Inflammatory macrophage treated with lipopolysaccharide for 1 hour (primary cell): ENCODE data around the gene SCGB3A2.
"Not testable (repeated sequence)": the region's sequence is repeated elsewhere in the genome, so short reads cannot be mapped to it uniquely, and the experiment has no call there.

Source experiments
- DNase-seq, 2 donors: peaks; one replicate each; pipeline ENCODE4 v3.0.0-alpha.2; 2020 to 2022

Gene SCGB3A2

DNA sequence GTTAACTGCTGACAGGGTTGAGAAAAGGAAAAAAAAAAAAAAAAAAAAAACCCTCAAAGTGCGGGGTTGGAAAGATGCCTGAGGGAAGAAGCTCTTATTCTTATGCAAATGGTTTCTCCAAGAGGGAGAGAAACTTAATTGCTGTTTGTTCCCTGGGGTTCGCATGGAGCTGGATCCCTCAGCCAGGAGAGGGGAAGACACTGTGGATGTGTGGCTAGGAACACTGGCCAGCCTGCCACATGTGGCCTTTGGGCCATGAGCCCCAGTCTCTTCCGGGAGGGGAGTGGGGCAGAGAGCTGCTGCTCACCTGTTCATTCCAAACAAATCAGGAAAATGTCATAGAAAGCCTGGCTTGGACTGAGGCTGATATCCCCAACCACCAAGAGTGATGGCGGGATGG is 9.4 kb upstream of the SCGB3A2 start:
- DNase-seq = no peak

DNA sequence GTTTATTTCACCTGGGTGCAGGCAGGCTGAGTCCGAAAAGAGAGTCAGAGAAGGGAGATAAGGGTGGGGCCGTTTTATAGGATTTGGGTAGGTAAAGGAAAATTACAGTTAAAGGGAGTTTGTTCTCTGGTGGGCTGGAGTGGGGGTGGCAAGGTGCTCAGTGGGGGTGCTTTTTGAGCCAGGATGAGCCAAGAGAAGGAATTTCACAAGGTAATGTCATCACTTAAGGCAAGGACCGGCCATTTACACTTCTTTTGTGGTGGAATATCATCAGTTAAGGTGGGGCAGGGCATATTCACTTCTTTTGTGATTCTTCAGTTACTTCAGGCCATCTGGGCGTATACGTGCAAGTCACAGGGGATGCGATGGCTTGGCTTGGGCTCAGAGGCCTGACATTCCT is 8.6 kb upstream of the SCGB3A2 start:
- not testable (repeated sequence) for DNase-seq

DNA sequence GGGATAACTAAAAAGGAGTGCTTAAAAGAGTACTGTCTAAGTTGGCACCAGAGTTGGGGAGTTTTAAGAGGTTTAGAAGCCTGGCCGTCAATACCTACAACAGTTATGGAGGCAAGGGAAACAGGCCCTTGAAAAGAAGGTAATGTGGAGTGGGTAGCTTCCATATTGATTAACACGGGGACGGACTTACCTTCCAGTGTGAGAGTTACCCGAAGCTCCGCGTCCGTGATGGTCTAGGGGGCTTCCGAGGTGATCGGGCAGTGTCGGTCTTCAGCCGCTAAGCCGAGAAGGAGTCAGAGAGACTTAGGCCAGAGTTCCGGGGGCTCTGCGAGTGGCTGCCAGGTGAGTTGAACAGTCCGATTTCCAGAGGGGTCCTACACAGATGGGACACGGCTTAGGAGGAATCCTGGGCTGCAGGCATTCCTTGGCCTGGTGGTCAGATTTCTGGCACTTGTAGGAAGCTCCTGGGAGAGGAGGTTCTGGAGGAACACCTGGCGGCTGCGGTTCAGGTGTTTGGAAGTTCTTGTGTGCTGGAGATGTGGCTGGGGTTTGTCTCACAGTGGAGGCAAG is 6.4 kb upstream of the SCGB3A2 start:
- not testable (repeated sequence) for DNase-seq

DNA sequence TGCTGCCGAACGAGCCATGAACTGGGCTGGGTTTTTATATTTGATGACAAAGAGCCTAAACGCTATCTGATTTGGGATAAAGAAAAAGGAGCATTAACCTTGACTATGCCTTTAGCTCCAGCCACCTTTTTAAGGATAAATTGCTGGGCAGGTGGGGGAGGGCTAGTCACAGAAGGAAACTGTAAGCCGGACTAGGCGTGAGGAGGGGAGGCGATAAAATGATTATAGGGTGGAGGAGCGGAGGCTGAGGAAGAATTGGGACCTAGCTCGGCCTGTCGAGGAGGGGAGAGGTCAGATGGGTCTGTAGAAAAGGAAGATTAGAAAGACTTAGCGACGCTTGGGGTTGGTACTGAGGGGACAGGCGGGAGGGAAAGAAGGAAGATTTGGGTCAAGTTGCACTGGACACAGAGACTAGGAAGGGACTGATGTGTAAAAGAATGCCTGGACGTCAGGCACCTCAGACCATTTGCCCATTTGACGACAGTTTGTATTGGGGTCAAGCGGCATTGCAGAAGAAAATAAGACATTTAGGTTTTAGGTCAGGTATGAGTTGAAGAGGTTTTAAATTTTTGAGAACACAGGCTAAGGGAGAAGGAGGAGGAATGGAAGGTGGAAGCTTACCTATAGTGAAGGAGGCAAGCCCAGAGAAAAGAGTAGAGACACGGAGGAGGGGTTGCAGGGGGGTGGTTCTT is 5.6 kb upstream of the SCGB3A2 start:
- not testable (repeated sequence) for DNase-seq

DNA sequence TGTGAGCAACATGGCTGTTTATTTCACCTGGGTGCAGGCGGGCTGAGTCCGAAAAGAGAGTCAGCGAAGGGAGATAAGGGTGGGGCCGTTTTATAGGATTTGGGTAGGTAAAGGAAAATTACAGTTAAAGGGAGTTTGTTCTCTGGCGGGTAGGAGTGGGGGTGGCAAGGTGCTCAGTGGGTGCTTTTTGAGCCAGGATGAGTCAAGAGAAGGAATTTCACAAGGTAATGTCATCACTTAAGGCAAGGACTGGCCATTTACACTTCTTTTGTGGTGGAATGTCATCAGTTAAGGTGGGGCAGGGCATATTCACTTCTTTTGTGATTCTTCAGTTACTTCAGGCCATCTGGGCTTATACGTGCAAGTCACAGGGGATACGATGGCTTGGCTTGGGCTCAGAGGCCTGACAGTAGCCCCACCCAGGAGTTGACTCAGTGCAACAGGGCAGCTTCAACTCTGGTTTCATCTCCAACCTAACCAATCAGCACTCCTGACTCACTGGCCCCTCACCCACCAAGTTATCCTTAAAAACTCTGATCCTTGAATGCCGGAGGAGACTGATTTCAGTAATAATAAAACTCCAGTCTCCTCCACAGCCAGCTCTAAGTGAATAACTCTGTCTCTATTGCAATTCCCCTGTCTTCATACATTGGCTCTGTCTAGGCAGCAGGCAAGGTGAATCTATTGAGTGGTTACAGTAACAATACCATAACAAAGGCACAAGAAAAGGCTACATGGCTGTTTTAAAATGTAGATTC is 4.2 kb upstream of the SCGB3A2 start:
- DNase-seq = not testable (repeated sequence)

DNA sequence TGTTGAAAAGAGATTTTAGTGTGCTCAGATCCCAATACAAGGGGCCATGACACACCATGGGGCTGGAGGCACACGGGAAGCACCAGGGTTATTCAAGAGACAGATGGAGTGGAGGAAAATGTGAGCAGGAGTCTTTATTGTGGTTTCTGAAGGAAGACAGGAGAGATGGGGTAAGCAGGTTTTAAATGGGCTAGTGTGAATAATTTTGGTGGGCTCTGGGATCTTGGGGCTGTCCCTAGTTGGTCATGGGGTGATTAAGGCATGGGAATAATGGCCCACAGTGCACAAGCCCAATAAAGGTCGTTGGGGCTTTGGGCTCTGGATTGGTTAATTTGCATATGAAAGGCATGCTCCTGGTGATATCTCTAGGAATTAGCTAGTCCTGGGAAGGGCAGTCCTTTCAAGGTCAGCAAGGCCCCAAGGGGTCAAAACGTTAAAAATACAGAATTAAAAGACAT is 3.6 kb upstream of the SCGB3A2 start:
- no peak for DNase-seq

DNA sequence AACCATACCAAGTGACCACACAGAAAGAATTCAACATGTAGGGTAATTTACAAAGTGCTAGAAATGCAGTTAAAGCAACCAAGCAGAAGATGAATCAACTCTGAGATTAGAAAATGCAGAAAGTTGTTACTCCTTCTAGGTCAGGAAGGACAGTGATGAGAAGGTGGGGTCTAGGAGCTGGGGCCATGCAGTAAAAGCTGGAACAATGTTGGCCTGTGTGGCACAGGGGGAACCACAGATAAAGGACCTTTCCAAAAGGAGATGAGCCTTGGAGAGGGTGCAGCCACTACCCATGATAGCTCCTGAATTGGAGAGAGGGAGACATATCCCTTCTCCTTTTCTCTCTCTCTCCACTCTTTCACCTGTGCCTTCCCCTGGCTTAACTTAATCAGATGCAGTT is 2.4 kb upstream of the SCGB3A2 start:
- no peak for DNase-seq

DNA sequence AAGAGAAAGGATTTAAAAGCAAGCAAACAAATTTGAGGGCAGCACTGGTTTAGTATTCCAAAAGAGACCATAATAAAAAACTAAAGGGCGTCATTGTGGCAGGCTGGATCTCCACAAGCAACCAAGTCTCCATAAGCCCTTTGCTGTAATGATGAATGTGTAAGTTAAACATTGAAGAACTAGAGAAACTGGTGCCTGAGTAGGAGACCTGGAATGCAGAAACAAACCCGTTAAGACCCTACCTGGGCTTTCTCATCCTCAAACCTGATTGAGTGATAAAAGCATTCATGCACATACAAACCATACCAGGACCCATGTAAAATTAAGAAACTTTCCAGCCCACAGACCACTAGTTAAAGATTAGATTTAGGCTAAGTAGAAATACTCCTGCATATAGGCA is 1.9 kb upstream of the SCGB3A2 start:
- no peak for DNase-seq

DNA sequence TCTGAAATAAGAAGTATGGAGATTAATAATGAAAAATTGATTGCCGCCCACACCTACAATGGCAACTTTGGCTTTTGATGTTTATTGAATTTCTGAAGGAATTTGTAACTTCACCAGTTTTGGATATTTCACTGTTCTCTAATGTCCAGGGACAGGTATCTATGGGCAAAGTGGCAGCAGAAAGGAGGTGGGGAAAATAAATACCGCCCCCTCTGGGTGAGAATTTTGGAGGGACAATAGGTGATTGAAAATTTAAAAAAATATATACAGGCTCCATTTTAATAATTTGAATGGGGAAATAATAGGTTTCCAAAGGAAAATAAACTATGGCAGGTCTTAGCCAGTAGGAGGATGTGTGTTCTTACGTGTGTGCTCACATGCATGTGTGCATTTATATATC is 1.3 kb downstream of the SCGB3A2 start:
- DNase-seq = no peak

DNA sequence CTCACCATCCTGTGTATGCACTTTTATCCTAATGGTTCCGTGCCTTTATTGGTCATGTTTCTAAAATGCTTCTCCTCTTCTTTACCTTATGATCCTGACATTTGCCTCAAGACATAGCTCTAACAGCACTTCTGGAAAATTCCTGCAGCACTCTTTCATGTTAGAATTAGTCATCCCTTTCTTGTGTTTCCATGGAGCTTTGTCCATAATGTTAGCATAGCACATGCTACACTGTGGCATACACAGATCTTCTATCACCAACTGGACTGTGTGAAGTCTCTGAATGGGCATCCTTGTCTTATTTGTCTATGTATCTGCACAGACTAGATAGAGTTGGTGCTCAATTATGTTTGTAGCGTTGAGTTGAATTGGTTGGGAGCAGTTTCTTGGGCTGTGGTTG is 2.0 kb downstream of the SCGB3A2 start:
- no peak for DNase-seq

DNA sequence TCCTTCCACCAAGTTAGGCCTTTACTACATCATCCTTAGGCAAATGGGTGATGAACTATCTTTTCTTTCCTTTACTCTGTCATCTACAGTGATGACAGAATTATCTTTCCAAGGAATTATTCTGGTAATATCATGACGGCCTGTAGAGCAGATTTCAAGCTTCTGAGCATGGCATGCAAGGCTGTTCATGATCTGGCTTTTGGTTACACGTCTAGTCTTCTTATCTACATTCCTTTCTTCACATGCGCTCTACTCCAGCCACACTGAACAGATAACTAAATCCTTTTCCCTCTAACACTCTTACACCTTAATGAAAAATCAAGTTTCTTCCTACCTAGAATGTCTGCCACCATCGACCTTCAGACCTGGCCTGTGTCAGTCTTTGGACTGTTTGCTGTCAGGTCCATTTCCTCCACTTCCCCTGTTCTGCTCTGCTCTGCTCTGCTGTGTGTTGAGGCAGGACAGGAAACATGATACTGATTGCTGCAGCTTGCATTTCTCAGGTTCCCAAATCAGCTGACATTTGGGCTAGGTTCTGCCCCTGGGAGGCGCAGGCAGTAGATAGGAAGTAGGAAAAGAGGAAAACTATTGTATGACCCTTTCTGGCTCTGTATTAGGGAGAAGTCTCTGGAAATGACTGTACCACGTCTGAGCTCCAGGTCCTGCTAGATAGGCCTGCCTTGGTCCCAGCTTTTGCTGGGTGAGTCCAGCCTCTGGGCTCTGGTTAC is 4.2 kb downstream of the SCGB3A2 start:
- no peak for DNase-seq

DNA sequence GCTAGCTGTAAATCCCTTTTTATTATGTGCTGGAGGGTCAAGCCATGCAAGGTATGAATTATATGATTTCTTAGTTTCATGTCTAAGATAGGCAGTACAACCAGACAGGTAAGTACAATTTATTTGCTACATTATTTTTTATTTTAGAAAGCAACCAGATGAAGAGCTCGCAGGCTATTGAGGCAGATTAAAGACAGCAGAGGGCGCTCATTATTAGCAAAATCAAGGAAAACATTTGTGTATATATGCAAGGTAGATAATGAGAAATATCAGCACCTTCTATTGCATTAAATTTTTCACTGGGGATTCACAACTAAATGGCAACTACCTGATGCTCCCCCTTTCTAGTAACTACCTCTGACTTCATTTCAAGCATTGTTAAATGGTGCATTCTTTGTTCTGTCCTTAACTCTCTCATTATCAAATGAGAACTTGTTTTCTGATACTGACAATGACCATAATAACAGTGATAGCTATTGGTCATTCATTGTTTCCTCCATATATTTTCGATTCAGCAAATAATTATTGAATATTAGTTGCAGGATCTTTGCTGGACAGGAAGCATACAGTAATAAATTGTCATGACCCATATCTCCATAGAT is 8.6 kb downstream of the SCGB3A2 start:
- DNase-seq = peak; percentile 19 to 72

DNA sequence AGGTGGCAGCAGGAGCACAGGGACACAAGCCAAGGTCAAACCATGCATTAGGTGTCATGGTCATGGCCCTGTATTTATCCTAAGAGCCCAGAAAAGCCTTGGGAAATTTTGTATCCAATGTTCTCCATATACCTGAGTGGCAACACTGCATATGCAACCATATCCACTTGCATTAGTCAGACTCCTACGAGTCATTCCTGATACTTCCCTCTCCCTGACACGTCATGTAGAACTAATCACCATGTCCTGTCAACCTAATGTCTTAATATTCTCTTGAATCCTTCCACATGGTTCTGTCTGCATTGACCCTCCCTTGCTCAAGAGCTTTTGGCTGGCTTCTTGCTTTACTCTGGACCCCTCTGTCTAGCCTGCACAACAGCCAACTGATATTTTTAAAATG is 9.4 kb downstream of the SCGB3A2 start:
- DNase-seq = peak in 1 of 2 donors; percentile 29

DNA sequence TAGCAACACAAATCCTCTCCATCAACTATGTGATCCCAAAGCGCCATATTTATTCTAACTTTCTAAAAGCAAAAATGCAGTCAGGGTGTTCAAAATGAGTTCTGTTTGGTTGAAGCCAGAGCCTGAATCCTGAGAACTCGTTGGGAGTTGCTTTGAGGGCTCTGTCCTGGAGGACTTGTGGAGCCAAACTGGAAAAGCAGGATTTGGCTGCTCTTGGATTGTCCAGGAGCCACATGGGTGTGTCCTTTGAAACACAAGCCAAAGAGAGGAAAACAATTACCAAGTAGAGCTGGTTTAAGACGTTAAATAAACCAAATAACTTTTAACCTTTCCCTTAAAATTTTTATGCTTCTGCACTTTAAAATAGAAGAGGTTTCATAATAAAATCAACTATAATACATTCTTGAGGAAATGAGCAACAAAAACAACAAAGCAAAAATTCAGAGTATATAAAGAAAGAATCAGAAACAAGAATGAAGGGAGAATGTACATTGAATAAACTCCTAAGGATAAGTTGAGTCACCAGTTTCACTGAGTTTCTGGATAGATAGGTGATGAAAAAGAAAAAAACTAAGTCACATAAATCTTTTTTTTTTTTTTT is 14.3 kb downstream of the SCGB3A2 start:
- no peak for DNase-seq

DNA sequence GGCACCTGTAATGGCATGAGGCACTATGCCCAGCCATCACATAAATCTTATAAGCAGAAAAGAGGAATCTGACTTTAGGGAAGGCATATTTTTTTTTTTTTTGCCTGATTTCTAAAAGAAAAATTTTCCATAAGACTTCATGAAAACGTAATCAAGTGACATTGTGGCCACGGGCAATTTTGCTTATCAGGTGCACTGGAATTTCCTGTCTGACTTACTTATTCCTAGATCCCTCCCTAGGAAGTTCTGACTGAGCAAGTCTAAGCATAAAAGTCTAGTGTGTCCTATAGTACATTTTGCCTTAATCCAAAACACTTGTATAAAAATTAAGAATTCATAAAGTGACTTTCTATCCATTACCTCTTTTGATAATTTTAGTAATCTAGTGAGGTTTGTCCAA is 15.3 kb downstream of the SCGB3A2 start:
- DNase-seq = peak in 1 of 2 donors; percentile 18

DNA sequence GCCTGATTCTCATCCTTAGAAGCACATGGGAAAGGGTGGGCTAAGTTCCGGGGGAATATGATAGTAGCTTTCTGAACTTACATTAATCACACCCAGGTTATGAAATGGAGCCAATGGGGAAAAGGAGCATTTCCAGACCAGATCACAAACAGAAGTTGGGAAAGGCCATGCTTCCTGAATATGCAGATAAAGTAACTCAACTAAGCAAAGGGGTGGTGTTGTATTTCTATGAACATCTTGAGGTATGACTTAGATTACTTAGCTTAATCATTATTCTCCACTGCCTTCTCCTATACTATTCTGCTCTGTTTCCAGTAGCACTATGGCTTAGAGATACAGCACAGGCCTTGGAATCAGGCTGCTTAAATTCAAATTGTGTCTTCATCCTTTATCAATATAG is 17.4 kb downstream of the SCGB3A2 start:
- DNase-seq = no peak

DNA sequence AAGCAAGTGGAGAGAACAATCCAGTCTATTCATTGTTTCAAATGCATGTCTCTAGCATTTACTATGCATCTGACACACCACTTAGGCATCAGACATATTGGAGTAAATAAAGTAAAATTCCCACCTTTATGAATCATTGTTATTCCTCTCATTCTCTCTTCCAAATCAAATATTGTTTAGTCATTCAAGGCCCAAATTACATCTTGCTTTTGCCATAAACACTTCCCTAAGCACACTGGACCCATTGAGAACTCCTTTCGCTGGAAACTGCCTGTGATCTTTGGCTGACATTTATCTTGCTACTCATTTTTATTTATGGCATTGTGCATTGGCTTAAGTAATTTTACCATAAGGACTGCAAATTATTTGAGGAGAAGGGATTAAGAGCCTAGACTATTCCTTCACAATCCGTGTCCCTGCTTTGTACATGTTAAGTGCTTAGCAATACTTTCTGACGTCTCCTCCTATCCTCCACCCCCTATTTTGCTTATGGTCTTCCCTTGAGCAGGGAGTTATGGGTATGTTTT is 20.4 kb downstream of the SCGB3A2 start:
- no peak for DNase-seq

DNA sequence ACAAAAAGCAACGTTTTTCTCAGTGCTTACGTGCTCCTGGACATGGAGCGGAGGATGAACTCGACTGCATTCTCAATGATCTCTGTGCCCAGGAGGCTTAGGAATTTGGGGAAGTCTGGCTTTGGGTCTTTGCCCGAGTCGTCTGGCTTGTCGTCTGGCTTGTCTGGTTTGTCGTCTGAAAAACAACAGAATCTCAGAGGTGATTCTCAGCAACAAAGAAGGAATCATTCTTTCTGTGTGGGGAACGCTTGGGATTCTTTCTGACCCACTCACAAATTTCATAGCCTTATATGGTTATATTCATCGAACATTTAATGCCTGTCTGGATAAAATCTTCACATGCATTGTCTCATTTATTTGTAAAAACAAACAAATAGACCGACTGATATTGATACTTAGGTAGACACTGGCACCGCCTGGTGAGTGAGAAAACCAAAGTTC is 23.1 kb downstream of the SCGB3A2 start:
- DNase-seq = no peak

DNA sequence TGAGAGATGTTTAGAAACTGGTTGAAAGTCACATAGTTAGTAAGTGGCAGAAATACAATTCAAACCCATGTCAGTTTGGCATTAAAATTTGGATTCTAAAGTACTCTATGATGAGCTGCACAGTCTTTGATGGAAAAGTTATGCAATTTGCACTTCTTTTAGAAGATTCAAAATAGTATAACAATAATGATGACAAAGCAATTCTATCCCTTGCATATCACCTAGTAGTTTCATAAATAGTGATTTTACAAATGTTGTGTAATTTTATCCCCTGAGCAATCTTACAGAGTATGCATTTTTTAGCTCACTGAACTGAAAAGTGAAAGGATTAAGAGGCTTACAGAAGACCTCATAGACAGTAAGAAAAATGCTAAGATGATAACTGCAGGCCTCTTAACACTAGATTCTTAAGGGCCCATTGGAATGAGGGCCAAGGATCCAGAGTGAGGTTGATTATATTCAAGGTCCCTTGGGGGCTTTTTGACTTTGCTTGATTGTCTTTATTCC is 24.2 kb downstream of the SCGB3A2 start:
- no peak for DNase-seq

DNA sequence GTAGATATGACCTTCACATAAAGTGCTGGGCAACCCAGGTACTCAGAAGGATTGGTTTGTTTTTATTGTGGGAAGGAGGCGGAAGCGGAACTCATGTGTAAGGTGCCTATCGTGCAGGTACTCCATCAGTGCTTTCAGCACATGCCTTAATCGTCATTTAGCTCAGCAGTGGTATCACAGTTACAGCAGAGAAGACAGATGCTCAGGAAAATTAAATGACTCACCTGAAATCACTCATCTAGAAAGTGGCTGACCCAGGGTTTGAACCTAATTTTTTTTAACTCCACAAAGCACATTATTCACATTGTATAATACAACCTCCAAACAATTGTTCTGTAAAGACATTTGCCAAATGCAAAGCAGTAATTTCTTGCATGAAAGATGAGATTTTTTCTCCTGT is 25.6 kb downstream of the SCGB3A2 start:
- no peak for DNase-seq

DNA sequence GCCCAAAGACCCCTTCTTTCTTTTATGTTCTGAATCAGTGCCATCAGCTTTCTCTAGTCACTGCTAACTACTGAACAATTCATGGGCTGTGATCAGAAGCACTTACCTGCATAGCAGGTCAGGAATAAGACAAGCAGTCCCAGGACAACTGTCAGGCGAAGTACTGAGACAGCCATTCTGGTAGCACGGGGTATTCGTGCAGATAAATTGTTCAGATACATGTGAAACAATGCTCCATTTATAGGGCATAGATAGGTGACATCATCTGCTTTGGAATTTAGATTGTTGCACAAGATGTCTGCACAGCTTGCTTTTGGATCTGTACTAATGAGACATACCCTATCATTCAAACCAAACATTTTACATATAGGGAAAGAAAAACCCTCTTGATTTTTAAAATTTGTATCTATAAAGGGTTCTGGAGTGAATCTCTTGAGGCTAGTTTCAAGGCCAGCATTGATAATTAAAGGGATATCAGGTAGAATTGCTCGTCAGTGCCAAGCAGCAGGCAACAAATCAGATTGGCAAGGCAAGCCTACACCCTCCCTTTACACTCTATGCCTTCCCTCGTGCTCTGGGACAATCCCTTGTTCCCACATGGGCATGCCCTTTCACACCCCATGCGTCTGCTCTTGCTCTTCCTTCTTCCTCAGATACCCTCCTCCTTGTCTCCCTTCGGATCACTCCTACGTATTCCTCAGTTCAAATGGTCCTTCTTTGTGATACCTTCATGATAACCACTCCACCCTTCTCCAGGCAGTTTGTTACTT is 28.0 kb downstream of the SCGB3A2 start, which contains the start of gene C5orf46:
Gene C5orf46, minus strand, starts transcription at position 213 of the 770 bp plus-strand sequence. Its CDS starts 37 bp downstream, at position 176.
- DNase-seq = no peak
